Heart left ventricle (tissue), 13 donors: ENCODE measurements around the gene TSHZ1.
"Not testable (repeated sequence)": the region's sequence is repeated elsewhere in the genome, so short reads cannot be mapped to it uniquely, and the experiment has no call there.

Experiments used
- CTCF ChIP-seq, 12 donors: fragments of 200-600 bp; sonication (generic) in 4 of 12; IDR thresholded peaks; one replicate each; pipeline versions ENCODE4 v1.5.0 to v1.8.0; 2018 to 2022; ENCODE audit warnings: antibody characterized with exemption in 12 of 12, mild to moderate bottlenecking in 5 of 12
- POLR2A ChIP-seq, 2 donors: fragments of 450-650 bp; IDR thresholded peaks; one replicate each; pipeline ENCODE4 v1.6.1; 2017; ENCODE audit warnings: antibody characterized with exemption in 2 of 2, mild to moderate bottlenecking in 2 of 2, moderate library complexity in 2 of 2
- donor health status: ischemic (EF 13 %, LVEDD 7.1; RV severe dilation, severe dysfunction).
- donor health status: DM: no; HTN: yes; CAD: no.
- donor health status: DM: no; HTN: no; CAD: no.
- donor health status: ischemic (EF 25% LVEDD 6.9; RV normal size, moderate dysfunction).
- donor health status: ischemic (EF 25% LVEDD 5.7; RV mildly dilated, moderate dysfunction).
- donor health status: ischemic (EF 35%, LVEDD 5.7; RV mildly dilated, moderate dysfunction).
- donor health status: nonischemic (EF 11% LVEDD 7.7; RV severe dilation, severe dysfunction).
- donor health status: DM: yes; HTN: yes; CAD: no.
- donor health status: PGD.
- donor health status: ischemic (EF 29% LVEDD 5.4; RV normal size, mild dysfunction).
- donor health status: nonischemic (EF 23%, LVEDD 6.1; RV moderate dilation, normal function).

DNA sequence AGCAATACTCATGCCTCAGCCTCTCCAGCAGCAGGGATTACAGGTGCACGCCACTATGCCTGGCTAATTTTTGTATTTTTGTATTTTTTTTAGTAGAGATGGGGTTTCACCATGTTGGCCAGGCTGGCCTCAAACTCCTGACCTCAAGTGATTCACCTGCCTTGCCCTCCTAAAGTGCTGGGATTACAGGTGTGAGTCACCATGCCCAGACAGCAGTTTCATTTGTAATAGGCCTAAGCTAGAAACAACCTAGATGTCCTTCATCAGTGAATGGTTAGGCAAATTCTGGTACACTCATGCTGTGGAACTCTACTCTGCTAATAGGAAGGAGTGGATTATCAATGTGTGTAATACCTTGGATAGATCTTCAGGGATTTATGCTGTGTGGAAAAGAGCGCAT, 119.2 kb downstream of the TSHZ1 start:
- not testable (repeated sequence) for TF ChIP-seq CTCF, POLR2A (IDR thresholded peaks at IDR 0.05)
